Measurements from ENCODE around the gene NOBOX. TPM values are rescaled to one million over a fixed set of nuclear protein-coding genes. Genes with fewer than 3 reads are reported as not detected.
"Not testable (repeated sequence)": the region's sequence is repeated elsewhere in the genome, so short reads cannot be mapped to it uniquely, and the experiment has no call there.

The NOBOX gene
- total RNA-seq, 2 experiments from 2014 or later: not detected

DNA sequence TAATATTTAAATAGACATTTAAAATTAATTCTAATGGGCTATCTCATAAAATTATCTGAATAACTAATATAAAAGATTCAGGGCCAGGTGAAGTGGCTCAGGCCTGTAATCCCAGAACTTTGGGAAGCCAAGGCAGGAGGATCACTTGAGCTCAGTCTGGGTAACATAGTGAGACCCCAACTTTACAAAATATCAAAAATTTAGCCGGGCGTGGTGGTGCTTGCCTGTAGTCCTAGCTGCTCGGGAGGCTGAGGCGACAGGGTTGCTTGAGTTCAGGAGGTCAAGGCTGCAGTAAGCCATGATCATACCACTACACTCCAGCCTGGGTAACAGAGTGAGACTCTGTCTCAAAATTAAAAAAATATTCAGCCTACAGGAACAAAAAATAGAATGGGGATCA, 12.5 kb downstream of the NOBOX start:
- H3K27me3 Mint-ChIP-seq: no peaks in the 10 kb centered on the region
- DNase-seq (no peak), ATAC-seq (no peak)
- H3K4me1 Mint-ChIP-seq: peaks cover 9% of the 10 kb centered on the region
- intact Hi-C loops (cut with DNase I, micrococcal nuclease): loop anchor here (2.0 to 10.0 kb wide), 3 partner anchors 46 to 214 kb away; no protein-coding TSS in a partner anchor
- H3K27ac Mint-ChIP-seq: no peak overlapping the region
- no peaks in the 10 kb centered on the region for H3K9me3 Mint-ChIP-seq (ENCODE audit: low read depth)
- H3K4me3 Mint-ChIP-seq: no peak overlapping the region
- CTCF ChIA-PET: interaction anchor here (0.7 to 1.5 kb wide), 4 partner anchors 11 to 592 kb away, joined by 3 to 7 read pairs (median 6); no protein-coding TSS in a partner anchor
- no peaks in the 10 kb centered on the region for H3K36me3 Mint-ChIP-seq (ENCODE audit: low read depth)
- POLR2A ChIA-PET: no interaction called here

- no peaks in the 10 kb centered on the region for H3K36me3 Mint-ChIP-seq (ENCODE audit: low read depth)
- ATAC-seq (no peak), DNase-seq (no peak)
- intact Hi-C loops (cut with DNase I, micrococcal nuclease): loop anchor here (2.0 to 10.0 kb wide), 3 partner anchors 46 to 213 kb away; no protein-coding TSS in a partner anchor
- peaks cover 9% of the 10 kb centered on the region for H3K4me1 Mint-ChIP-seq
- no peaks in the 10 kb centered on the region for H3K9me3 Mint-ChIP-seq (ENCODE audit: low read depth)
- no peaks in the 10 kb centered on the region for H3K27me3 Mint-ChIP-seq
- no peak overlapping the region for H3K27ac Mint-ChIP-seq
- no peak overlapping the region for H3K4me3 Mint-ChIP-seq
- ChIA-PET CTCF (interaction anchor here (0.7 to 1.2 kb wide), 2 partner anchors 47 to 593 kb away, joined by 4 to 5 read pairs; no protein-coding TSS in a partner anchor), POLR2A (no interaction called here)
Measured at GRCh38 chr7:144390481-144390880, 13.0 kb downstream of the NOBOX start.

DNA sequence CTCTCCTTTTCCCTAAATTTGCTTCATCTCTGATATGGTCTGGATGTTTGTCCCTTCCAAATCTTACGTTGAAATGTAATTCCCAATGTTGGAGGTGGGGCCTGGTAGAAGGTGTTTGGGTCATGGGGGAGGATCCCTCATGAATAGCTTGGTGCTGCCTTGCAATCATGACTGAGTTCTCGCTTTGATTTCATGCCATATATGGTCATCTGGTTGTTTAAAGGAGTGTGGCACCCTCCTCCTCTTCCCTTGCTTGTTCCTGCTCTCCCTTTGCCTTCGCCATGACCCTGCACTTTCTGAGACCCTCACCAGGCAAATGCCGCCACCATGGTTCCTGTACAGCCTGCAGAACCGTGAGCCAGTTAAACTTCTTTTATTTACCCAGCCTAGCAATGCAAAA, 14.5 kb downstream of the NOBOX start:
- DNase-seq (no peak), ATAC-seq (no peak)
- peaks cover 20% of the 10 kb centered on the region for H3K4me1 Mint-ChIP-seq
- H3K4me3 Mint-ChIP-seq: no peak overlapping the region
- intact Hi-C loops (cut with DNase I, micrococcal nuclease): no loop called here
- ChIA-PET POLR2A (no interaction called here), CTCF (interaction anchor here (0.6 to 1.0 kb wide), 3 partner anchors 9 to 211 kb away, joined by 3 read pairs; no protein-coding TSS in a partner anchor)
- H3K9me3 Mint-ChIP-seq (ENCODE audit: low read depth): no peaks in the 10 kb centered on the region
- no peaks in the 10 kb centered on the region for H3K36me3 Mint-ChIP-seq (ENCODE audit: low read depth)
- H3K27me3 Mint-ChIP-seq: no peaks in the 10 kb centered on the region
- no peak overlapping the region for H3K27ac Mint-ChIP-seq

- no peaks in the 10 kb centered on the region for H3K27me3 Mint-ChIP-seq
- H3K27ac Mint-ChIP-seq: no peak overlapping the region
- ATAC-seq (no peak), DNase-seq (no peak)
- peaks cover 18% of the 10 kb centered on the region for H3K4me1 Mint-ChIP-seq
- intact Hi-C loops (cut with DNase I, micrococcal nuclease): no loop called here
- no peaks in the 10 kb centered on the region for H3K9me3 Mint-ChIP-seq (ENCODE audit: low read depth)
- H3K36me3 Mint-ChIP-seq (ENCODE audit: low read depth): no peaks in the 10 kb centered on the region
- no peak overlapping the region for H3K4me3 Mint-ChIP-seq
- POLR2A ChIA-PET: no interaction called here
- CTCF ChIA-PET: no interaction called here
Measured at GRCh38 chr7:144386741-144387140, 16.8 kb downstream of the NOBOX start.

DNA sequence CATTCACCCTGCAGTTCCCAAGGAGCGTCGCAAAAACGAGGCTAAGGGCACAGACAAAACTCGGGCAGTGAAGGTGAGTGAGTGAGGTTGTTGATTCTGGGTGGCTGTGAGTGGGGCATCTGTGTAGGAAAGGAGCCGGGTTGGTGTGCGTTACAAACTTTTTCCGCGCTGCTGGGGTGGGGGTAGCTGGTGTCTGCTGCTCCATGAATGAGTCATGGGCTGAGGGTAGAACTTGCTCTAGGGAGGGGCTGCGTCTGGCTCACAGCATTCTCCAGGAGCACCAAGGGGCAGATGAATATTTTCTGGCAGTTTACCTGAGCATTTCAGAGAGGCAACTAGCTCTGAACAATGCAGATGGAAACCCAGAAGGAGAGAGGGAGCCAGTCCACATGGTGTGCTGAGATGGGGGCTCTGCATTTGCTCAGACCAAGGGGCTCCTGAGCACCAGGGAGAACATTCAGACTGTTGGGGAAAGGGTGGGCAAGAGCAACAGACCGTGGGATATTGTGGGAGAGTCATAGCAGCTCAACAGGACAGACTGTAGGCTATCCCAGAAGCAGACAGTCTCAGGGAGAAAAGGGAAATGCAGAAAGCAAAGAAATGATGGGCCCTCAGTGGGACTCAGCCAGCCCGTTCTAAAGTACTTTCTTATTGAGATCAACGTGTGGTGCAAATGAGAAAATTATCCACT, 18.8 kb downstream of the NOBOX start:
- H3K4me3 Mint-ChIP-seq: no peak overlapping the region
- intact Hi-C loops (cut with DNase I, micrococcal nuclease): no loop called here
- peaks cover 4% of the 10 kb centered on the region for H3K36me3 Mint-ChIP-seq (ENCODE audit: low read depth)
- peaks cover 17% of the 10 kb centered on the region for H3K4me1 Mint-ChIP-seq
- ATAC-seq: peak; percentile 88
- no peaks in the 10 kb centered on the region for H3K27me3 Mint-ChIP-seq
- H3K9me3 Mint-ChIP-seq (ENCODE audit: low read depth): no peaks in the 10 kb centered on the region
- DNase-seq: peak; percentile 76
- CTCF ChIA-PET: no interaction called here
- H3K27ac Mint-ChIP-seq: peak overlapping the region; percentile 62
- POLR2A ChIA-PET: no interaction called here

DNA sequence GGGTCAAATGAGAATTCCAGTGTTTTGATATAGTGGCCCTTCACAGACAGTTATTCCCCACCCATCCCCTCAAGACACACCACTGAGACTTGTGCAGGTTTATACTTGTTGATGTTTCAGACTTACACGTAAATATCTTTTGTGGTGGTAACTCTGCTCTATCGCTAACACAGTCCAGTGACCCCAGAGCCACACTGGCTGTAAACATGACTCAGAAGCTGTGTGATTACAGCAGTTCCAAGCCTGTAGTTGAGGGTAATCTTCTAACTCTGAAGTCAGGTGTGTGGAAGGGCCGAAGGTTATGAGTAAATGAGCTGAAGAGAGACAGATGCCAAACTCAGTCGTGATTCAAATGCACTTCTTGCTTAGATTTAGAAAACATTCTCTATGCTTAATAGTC, 19.4 kb downstream of the NOBOX start:
- Mint-ChIP-seq H3K36me3 (ENCODE audit: low read depth) (peaks cover 5% of the 10 kb centered on the region), H3K27ac (peak overlapping the region; percentile 62), H3K9me3 (ENCODE audit: low read depth) (no peaks in the 10 kb centered on the region), H3K4me1 (peaks cover 17% of the 10 kb centered on the region), H3K27me3 (no peaks in the 10 kb centered on the region), H3K4me3 (no peak overlapping the region)
- ChIA-PET CTCF (no interaction called here), POLR2A (no interaction called here)
- ATAC-seq: peak; percentile 69
- intact Hi-C loops (cut with DNase I, micrococcal nuclease): no loop called here
- DNase-seq: no peak

DNA sequence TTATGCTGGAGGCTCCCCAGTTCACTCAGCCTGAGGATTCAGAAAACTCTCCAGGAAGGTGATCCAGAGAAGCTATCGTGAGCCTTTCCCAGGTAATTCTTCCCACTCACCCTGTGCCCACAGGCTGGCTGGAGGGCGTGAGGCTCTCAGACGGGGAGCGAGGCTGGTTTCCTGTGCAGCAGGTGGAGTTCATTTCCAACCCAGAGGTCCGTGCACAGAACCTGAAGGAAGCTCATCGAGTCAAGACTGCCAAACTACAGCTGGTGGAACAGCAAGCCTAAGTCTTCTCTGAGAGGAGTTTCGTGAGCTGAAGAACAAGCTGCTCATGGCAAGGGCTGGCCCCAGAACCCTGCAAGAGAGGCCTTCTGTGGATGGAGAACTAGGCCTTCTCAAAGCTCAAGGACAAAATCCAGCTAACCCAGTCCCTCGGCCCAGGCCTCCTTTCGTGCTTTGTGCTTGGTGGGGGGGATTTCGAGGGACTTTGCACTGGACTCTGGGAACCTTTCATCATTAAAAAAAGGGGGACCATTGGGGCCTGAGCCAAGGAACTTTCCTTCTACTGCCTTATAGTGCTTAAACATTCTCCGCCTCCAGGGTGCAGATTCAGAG, 23.6 kb downstream of the NOBOX start:
- no peak for ATAC-seq
- CTCF ChIA-PET: no interaction called here
- intact Hi-C loops (cut with DNase I, micrococcal nuclease): no loop called here

GRCh38 chr7:144378651-144379050, 24.8 kb downstream of the NOBOX start:
- DNase-seq: no peak
- no peak overlapping the region for H3K4me3 Mint-ChIP-seq
- H3K4me1 Mint-ChIP-seq: no peaks in the 10 kb centered on the region
- H3K27ac Mint-ChIP-seq: no peak overlapping the region
- no peaks in the 10 kb centered on the region for H3K9me3 Mint-ChIP-seq (ENCODE audit: low read depth)
- POLR2A ChIA-PET: no interaction called here
- H3K27me3 Mint-ChIP-seq: no peaks in the 10 kb centered on the region
- no peak for ATAC-seq
- peaks cover 15% of the 10 kb centered on the region for H3K36me3 Mint-ChIP-seq (ENCODE audit: low read depth)
- CTCF ChIA-PET: no interaction called here
- intact Hi-C loops (cut with DNase I, micrococcal nuclease): no loop called here

More for the DNA sequence above, 23.6 kb downstream of the NOBOX start:
- no peak for DNase-seq
- peaks cover 11% of the 10 kb centered on the region for H3K4me1 Mint-ChIP-seq
- H3K27me3 Mint-ChIP-seq: no peaks in the 10 kb centered on the region
- no peak overlapping the region for H3K27ac Mint-ChIP-seq
- no peaks in the 10 kb centered on the region for H3K9me3 Mint-ChIP-seq (ENCODE audit: low read depth)
- peaks cover 15% of the 10 kb centered on the region for H3K36me3 Mint-ChIP-seq (ENCODE audit: low read depth)
- POLR2A ChIA-PET: no interaction called here
- H3K4me3 Mint-ChIP-seq: no peak overlapping the region

DNA sequence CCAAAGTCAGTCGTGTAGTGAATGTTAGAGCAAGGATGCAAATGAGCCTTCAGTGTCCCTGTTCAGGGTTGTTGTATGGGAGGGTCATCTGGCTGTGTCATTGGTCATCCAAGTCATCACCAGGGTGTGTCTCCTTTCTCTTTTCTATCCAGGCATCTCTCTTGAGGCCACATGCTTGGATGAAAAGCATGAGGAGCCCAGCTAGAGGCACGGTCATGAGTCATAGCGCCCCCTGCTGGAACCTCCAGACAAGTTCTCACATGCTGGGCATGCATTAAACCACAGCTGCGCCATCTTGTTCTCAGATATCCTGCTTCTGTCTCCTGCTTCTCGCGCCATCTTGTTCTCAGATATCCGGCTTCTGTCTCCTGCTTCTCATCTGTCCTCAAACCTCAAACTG, 34.3 kb downstream of the NOBOX start:
- ATAC-seq: peak; percentile 71
- H3K4me3 Mint-ChIP-seq; CTCF ChIA-PET; H3K27me3 Mint-ChIP-seq; DNase-seq; intact Hi-C loops (cut with DNase I, micrococcal nuclease); H3K36me3 Mint-ChIP-seq (ENCODE audit: low read depth); H3K4me1 Mint-ChIP-seq; H3K27ac Mint-ChIP-seq; H3K9me3 Mint-ChIP-seq (ENCODE audit: low read depth); POLR2A ChIA-PET: not testable (repeated sequence)

GRCh38 chr7:144367250-144367649, 36.2 kb downstream of the NOBOX start:
- H3K9me3 Mint-ChIP-seq (ENCODE audit: low read depth); H3K27me3 Mint-ChIP-seq; H3K36me3 Mint-ChIP-seq (ENCODE audit: low read depth); POLR2A ChIA-PET; ATAC-seq; DNase-seq; CTCF ChIA-PET; H3K4me1 Mint-ChIP-seq; H3K27ac Mint-ChIP-seq; H3K4me3 Mint-ChIP-seq; intact Hi-C loops (cut with DNase I, micrococcal nuclease): not testable (repeated sequence)

- H3K27ac Mint-ChIP-seq; CTCF ChIA-PET; H3K27me3 Mint-ChIP-seq; POLR2A ChIA-PET; intact Hi-C loops (cut with DNase I, micrococcal nuclease); H3K4me1 Mint-ChIP-seq; H3K9me3 Mint-ChIP-seq (ENCODE audit: low read depth); DNase-seq; H3K4me3 Mint-ChIP-seq; H3K36me3 Mint-ChIP-seq (ENCODE audit: low read depth); ATAC-seq: not testable (repeated sequence)
Measured at GRCh38 chr7:144365523-144365922, 38.0 kb downstream of the NOBOX start.

DNA sequence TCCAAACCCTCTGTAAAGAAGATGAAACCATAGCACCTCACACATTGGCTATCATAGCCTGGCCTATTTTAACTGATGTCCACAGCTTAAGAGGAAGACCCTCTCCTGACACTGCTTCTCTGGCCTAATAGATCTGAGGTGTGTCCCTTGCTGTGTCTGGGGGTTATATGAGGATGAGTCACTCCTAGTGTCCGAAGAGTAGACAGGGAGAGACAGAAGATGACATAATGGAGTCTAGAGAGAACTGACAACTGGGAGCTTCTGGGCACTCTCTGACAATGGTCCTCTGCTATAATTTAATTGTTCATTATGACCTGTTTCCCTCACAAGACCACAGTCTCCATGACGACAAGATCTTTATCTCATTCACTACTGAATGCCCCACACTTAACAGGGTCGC, 41.4 kb downstream of the NOBOX start:
- intact Hi-C loops (cut with DNase I, micrococcal nuclease); ATAC-seq; H3K27me3 Mint-ChIP-seq: not testable (repeated sequence)

More for the DNA sequence above, 41.4 kb downstream of the NOBOX start:
- H3K27ac Mint-ChIP-seq; H3K4me3 Mint-ChIP-seq; POLR2A ChIA-PET; CTCF ChIA-PET; H3K4me1 Mint-ChIP-seq; DNase-seq; H3K9me3 Mint-ChIP-seq (ENCODE audit: low read depth); H3K36me3 Mint-ChIP-seq (ENCODE audit: low read depth): not testable (repeated sequence)
